Measurements from ENCODE around the gene CDH4.

CDH4 gene

DNA sequence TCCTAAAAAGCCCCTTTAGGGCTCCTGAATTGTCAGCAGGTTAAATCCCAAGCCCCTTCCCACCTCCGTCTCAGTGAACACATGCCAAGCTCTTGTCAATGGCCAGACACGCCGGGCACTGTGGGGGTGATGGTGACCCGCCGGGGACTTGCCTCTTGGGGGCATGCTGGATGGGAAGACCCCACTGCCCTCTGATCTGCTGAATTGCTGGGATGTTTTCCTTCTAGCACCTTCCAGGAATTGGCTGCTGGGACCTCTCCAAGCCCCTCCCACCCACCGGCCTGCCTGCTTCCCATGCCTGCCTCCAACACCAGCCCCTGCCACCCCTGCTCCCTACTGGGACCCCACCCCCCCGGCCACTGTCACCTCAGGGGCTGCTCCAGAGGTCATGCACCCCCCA is 345.9 kb downstream of the CDH4 start:
- TF ChIP-seq, protein P1, sequence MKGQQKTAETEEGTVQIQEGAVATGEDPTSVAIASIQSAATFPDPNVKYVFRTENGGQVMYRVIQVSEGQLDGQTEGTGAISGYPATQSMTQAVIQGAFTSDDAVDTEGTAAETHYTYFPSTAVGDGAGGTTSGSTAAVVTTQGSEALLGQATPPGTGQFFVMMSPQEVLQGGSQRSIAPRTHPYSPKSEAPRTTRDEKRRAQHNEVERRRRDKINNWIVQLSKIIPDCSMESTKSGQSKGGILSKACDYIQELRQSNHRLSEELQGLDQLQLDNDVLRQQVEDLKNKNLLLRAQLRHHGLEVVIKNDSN (IDR thresholded peaks at IDR 0.05) = no peak
- TF ChIP-seq TEAD4 (IDR thresholded peaks at IDR 0.05) (no peak), TCF12 (IDR thresholded peaks at IDR 0.05; ENCODE audit: low read depth) (no peak), NFIC (IDR thresholded peaks at IDR 0.05) (no peak), FOXM1 (IDR thresholded peaks at IDR 0.05; ENCODE audit: borderline replicate concordance, low read depth) (no peak), EP300 (IDR thresholded peaks at IDR 0.05; ENCODE audit: borderline replicate concordance) (no peak), EGR1 (IDR thresholded peaks at IDR 0.05) (no peak), ZBTB7A (IDR thresholded peaks at IDR 0.05; ENCODE audit: low read depth) (no peak), RAD21 (IDR thresholded peaks at IDR 0.05; ENCODE audit: low read depth) (no peak), CREB1 (IDR thresholded peaks at IDR 0.05; ENCODE audit: low read depth) (no peak), YY1 (IDR thresholded peaks at IDR 0.05; ENCODE audit: low read depth) (no peak), TAF1 (IDR thresholded peaks at IDR 0.05; ENCODE audit: low read depth) (no peak), CEBPB (IDR thresholded peaks at IDR 0.05) (no peak)
- TF ChIP-seq, protein P2, sequence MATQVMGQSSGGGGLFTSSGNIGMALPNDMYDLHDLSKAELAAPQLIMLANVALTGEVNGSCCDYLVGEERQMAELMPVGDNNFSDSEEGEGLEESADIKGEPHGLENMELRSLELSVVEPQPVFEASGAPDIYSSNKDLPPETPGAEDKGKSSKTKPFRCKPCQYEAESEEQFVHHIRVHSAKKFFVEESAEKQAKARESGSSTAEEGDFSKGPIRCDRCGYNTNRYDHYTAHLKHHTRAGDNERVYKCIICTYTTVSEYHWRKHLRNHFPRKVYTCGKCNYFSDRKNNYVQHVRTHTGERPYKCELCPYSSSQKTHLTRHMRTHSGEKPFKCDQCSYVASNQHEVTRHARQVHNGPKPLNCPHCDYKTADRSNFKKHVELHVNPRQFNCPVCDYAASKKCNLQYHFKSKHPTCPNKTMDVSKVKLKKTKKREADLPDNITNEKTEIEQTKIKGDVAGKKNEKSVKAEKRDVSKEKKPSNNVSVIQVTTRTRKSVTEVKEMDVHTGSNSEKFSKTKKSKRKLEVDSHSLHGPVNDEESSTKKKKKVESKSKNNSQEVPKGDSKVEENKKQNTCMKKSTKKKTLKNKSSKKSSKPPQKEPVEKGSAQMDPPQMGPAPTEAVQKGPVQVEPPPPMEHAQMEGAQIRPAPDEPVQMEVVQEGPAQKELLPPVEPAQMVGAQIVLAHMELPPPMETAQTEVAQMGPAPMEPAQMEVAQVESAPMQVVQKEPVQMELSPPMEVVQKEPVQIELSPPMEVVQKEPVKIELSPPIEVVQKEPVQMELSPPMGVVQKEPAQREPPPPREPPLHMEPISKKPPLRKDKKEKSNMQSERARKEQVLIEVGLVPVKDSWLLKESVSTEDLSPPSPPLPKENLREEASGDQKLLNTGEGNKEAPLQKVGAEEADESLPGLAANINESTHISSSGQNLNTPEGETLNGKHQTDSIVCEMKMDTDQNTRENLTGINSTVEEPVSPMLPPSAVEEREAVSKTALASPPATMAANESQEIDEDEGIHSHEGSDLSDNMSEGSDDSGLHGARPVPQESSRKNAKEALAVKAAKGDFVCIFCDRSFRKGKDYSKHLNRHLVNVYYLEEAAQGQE (IDR thresholded peaks at IDR 0.05; ENCODE audit: low read depth) = no peak

DNA sequence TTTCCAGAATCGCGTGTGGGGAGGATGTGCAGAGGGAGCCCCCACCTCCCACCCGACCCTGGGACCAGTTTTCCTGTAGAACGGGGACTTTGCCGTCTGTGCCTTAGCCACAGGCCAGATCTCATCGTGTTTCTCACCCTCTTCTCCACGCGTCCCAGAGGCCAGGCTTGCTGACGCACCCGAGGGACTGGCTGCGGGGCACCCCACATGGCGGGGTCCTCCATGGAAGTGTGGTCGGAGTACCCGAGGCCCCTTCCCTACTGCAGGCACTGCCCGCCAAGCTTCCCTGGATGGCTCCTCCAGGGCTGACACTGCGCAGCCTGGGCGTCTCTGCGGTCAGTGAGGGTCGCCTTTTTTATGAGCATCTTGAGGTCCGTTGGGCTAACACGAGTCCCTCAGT is 346.5 kb downstream of the CDH4 start:
- TF ChIP-seq, protein P2 (IDR thresholded peaks at IDR 0.05; ENCODE audit: low read depth) = no peak
- TF ChIP-seq EP300 (IDR thresholded peaks at IDR 0.05; ENCODE audit: borderline replicate concordance) (no peak), ZBTB7A (IDR thresholded peaks at IDR 0.05; ENCODE audit: low read depth) (no peak)
- TF ChIP-seq, protein P1 (IDR thresholded peaks at IDR 0.05) = no peak
- TF ChIP-seq, protein P3, sequence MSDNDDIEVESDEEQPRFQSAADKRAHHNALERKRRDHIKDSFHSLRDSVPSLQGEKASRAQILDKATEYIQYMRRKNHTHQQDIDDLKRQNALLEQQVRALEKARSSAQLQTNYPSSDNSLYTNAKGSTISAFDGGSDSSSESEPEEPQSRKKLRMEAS (IDR thresholded peaks at IDR 0.05) = no peak

DNA sequence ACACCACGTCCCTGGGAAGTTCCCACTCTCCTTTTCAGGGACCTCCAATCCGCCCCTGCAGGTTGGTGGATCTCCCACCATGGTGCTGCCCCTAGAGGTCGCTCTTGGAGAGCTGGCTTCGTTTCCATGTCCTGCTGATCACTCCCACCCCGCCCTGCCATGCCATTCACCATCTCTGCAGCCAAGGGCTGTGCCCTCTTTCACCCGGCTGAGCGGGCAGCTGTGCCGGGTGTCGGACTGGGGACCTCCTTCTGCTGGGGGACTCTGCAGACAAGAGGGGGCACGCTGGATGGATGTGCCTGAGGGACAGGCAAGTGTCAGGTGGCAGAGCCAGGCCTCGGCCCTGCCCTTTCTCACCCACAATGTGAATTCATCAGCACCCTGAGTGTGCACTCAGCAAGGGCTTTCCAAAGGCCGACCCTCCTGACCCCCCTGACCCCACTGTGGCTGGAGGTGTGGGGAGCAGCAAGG is 347.0 kb downstream of the CDH4 start:
- TF ChIP-seq TAF1 (IDR thresholded peaks at IDR 0.05; ENCODE audit: low read depth) = no peak
- TF ChIP-seq, protein P2 (IDR thresholded peaks at IDR 0.05; ENCODE audit: low read depth) = no peak
- TF ChIP-seq RAD21 (IDR thresholded peaks at IDR 0.05; ENCODE audit: low read depth) = no peak
- TF ChIP-seq, protein P1 (IDR thresholded peaks at IDR 0.05) = no peak
- TF ChIP-seq TCF12 (IDR thresholded peaks at IDR 0.05; ENCODE audit: low read depth) = no peak
- no peak for TF ChIP-seq FOXM1 (IDR thresholded peaks at IDR 0.05; ENCODE audit: borderline replicate concordance, low read depth)
- TF ChIP-seq YY1 (IDR thresholded peaks at IDR 0.05; ENCODE audit: low read depth) = no peak
- TF ChIP-seq, protein P3 (IDR thresholded peaks at IDR 0.05) = no peak
- TF ChIP-seq CREB1 (IDR thresholded peaks at IDR 0.05; ENCODE audit: low read depth) = no peak
- TF ChIP-seq NFIC (IDR thresholded peaks at IDR 0.05) = no peak
- no peak for TF ChIP-seq TEAD4 (IDR thresholded peaks at IDR 0.05)
- TF ChIP-seq EGR1 (IDR thresholded peaks at IDR 0.05) = no peak

DNA sequence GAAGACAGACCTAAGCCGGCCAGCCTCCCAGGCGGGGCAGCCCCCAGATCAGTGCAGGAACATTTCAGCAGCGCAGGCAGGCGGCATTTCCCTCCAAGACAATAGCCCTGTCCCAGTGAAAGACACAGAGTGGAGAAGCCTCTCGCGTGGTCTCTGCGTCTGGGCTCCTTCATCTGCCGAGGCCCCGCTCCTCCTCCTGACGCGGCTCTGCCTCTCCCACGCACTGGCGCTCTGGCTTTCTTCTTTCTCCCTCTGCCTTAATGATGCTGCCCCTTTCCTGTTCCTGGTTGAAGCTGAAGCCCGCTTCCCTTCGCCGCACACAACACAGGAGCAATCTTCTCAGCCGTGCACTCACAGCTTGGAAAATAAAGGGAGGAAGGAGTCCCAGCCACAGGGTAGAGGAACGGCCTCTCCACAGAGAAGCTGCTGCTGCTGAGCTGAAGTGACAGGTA is 347.5 kb downstream of the CDH4 start:
- TF ChIP-seq EGR1 (IDR thresholded peaks at IDR 0.05) (no peak), NFIC (IDR thresholded peaks at IDR 0.05) (no peak), FOXM1 (IDR thresholded peaks at IDR 0.05; ENCODE audit: borderline replicate concordance, low read depth) (no peak), ZBTB7A (IDR thresholded peaks at IDR 0.05; ENCODE audit: low read depth) (no peak), EP300 (IDR thresholded peaks at IDR 0.05; ENCODE audit: borderline replicate concordance) (no peak), TCF12 (IDR thresholded peaks at IDR 0.05; ENCODE audit: low read depth) (no peak), CREB1 (IDR thresholded peaks at IDR 0.05; ENCODE audit: low read depth) (no peak), CEBPB (IDR thresholded peaks at IDR 0.05) (no peak), TAF1 (IDR thresholded peaks at IDR 0.05; ENCODE audit: low read depth) (no peak), TEAD4 (IDR thresholded peaks at IDR 0.05) (no peak), RAD21 (IDR thresholded peaks at IDR 0.05; ENCODE audit: low read depth) (no peak), YY1 (IDR thresholded peaks at IDR 0.05; ENCODE audit: low read depth) (no peak)
- TF ChIP-seq, protein P2 (IDR thresholded peaks at IDR 0.05; ENCODE audit: low read depth) = no peak
- TF ChIP-seq, protein P3 (IDR thresholded peaks at IDR 0.05) = no peak
- TF ChIP-seq, protein P1 (IDR thresholded peaks at IDR 0.05) = no peak

Measured in Ishikawa (cell line).